CD14-positive monocyte (primary cell): ENCODE data around the gene TTC14. TPM values are rescaled to one million over a fixed set of nuclear protein-coding genes. Genes with fewer than 3 reads are reported as not detected.
"Not testable (repeated sequence)": the region's sequence is repeated elsewhere in the genome, so short reads cannot be mapped to it uniquely, and the experiment has no call there.

Experiments used
- DNase-seq, 3 donors: peaks; one replicate each; pipeline ENCODE4 v3.0.0-alpha.2; 2011 to 2022
- H2AFZ ChIP-seq: 2 replicates; pipeline ENCODE4 v1.6.0; 2012; ENCODE audit warnings: mild to moderate bottlenecking, low read depth, low read length, inconsistent platforms; ENCODE audit not compliant: insufficient read depth, poor library complexity, severe bottlenecking
- H3K27ac ChIP-seq, 2 donors: 1 replicate in 1 of 2; 2 replicates in 1 of 2; pipeline ENCODE4 v1.5.1; 2012 to 2013; ENCODE audit warnings: low read length in 2 of 2, control low read depth in 1 of 2, inconsistent platforms in 1 of 2, low read depth in 1 of 2, mild to moderate bottlenecking in 1 of 2
- H3K27me3 ChIP-seq, 2 donors: one replicate each; pipeline versions ENCODE4 v1.6.0 to v1.6.1; 2011 to 2013; ENCODE audit warnings: low read length in 2 of 2; ENCODE audit not compliant: control insufficient read depth in 2 of 2, insufficient read depth in 2 of 2
- H3K36me3 ChIP-seq, 2 donors: replicated peaks in 1 of 2; 1 replicate in 1 of 2; 2 replicates in 1 of 2; pipeline versions ENCODE4 v1.5.1 to v1.6.1; 2012 to 2013; ENCODE audit warnings: low read length in 2 of 2, control low read depth in 1 of 2, inconsistent platforms in 1 of 2, mild to moderate bottlenecking in 1 of 2; ENCODE audit not compliant: insufficient read depth in 2 of 2, control insufficient read depth in 1 of 2
- H3K4me1 ChIP-seq, 2 donors: 1 replicate in 1 of 2; 2 replicates in 1 of 2; pipeline versions ENCODE4 v1.5.1 to v1.6.1; 2012 to 2013; ENCODE audit warnings: low read length in 2 of 2, control low read depth in 1 of 2, inconsistent platforms in 1 of 2, mild to moderate bottlenecking in 1 of 2, moderate library complexity in 1 of 2; ENCODE audit not compliant: insufficient read depth in 2 of 2, control insufficient read depth in 1 of 2
- H3K4me2 ChIP-seq: replicated peaks from 2 replicates; pipeline ENCODE3; 2012; ENCODE audit warnings: low read length, moderate library complexity, mild to moderate bottlenecking; ENCODE audit not compliant: poor library complexity, severe bottlenecking; ENCODE audit errors: extremely low read depth
- H3K4me3 ChIP-seq, 3 experiments: fragments of 200-600 bp in 1 of 3; sonication (generic) in 1 of 3; replicated peaks in 1 of 3; 1 replicate in 2 of 3; 2 replicates in 1 of 3; pipeline ENCODE4 v1.5.1; 2011 to 2013; ENCODE audit warnings: low read length in 3 of 3, mild to moderate bottlenecking in 3 of 3, control low read depth in 2 of 3, low read depth in 2 of 3, inconsistent platforms in 1 of 3, moderate library complexity in 1 of 3
- H3K79me2 ChIP-seq: 2 replicates; pipeline ENCODE4 v1.6.0; 2012; ENCODE audit warnings: mild to moderate bottlenecking, control low read depth, inconsistent platforms, low read length, moderate library complexity; ENCODE audit not compliant: insufficient read depth
- H3K9ac ChIP-seq: 2 replicates; pipeline ENCODE4 v1.6.0; 2017; ENCODE audit warnings: low read length, mild to moderate bottlenecking; ENCODE audit not compliant: insufficient read depth, poor library complexity, severe bottlenecking
- H3K9me3 ChIP-seq, 2 donors: replicated peaks in 1 of 2; 1 replicate in 1 of 2; 2 replicates in 1 of 2; pipeline versions ENCODE4 v1.5.1 to v1.6.1; 2012 to 2013; ENCODE audit warnings: low read length in 2 of 2, control low read depth in 1 of 2; ENCODE audit not compliant: control insufficient read depth in 1 of 2, insufficient read depth in 1 of 2
- H4K20me1 ChIP-seq: 2 replicates; pipeline ENCODE4 v1.6.0; 2012; ENCODE audit warnings: mild to moderate bottlenecking, low read length, control low read depth, moderate library complexity; ENCODE audit not compliant: insufficient read depth
- H3K27ac Mint-ChIP-seq, 7 donors: one replicate each; pipeline ENCODE4 v1.8.0; 2020; ENCODE audit warnings: mild to moderate bottlenecking in 7 of 7, mixed read lengths in 7 of 7, moderate library complexity in 6 of 7, inconsistent platforms in 2 of 7
- H3K27me3 Mint-ChIP-seq, 3 donors: one replicate each; pipeline ENCODE4 v1.8.0; 2021 to 2022; ENCODE audit warnings: low read depth in 3 of 3, mild to moderate bottlenecking in 3 of 3, mixed read lengths in 3 of 3, moderate library complexity in 3 of 3, inconsistent platforms in 1 of 3
- H3K36me3 Mint-ChIP-seq, 2 donors: one replicate each; pipeline ENCODE4 v1.8.0; 2020; ENCODE audit warnings: mixed read lengths in 2 of 2, inconsistent platforms in 1 of 2, mild to moderate bottlenecking in 1 of 2
- H3K4me1 Mint-ChIP-seq: one replicate; pipeline ENCODE4 v1.8.0; 2020; ENCODE audit warnings: mild to moderate bottlenecking, mixed read lengths
- H3K4me3 Mint-ChIP-seq, 2 donors: one replicate each; pipeline ENCODE4 v1.8.0; 2020; ENCODE audit warnings: mild to moderate bottlenecking in 2 of 2, mixed read lengths in 2 of 2, moderate library complexity in 1 of 2
- H3K9me3 Mint-ChIP-seq, 7 donors: one replicate each; pipeline ENCODE4 v1.8.0; 2020 to 2022; ENCODE audit warnings: mixed read lengths in 7 of 7, mild to moderate bottlenecking in 6 of 7, moderate library complexity in 6 of 7, inconsistent platforms in 2 of 7
- WGBS: methylation state at CpG from one replicate; pipeline ENCODE4 v1.1.5; 2013; ENCODE audit warnings: missing lambda C conversion rate; ENCODE audit not compliant: insufficient coverage; 5-methylcytosine and 5-hydroxymethylcytosine counted together
- intact Hi-C, 2 donors: fragments of 100-400 bp; cut with micrococcal nuclease; formaldehyde crosslinking; loops; one replicate each; pipeline versions ENCODE4 v1.15.0 to v1.15.1; 2023
- polyA plus RNA-seq, 3 donors: library from polyadenylated mRNA; depleted of rRNA in 1 of 3; unstranded in 2 of 3; stranded (reverse) in 1 of 3; fragments of 300-500 nt in 2 of 3; fragments of >200 nt in 1 of 3; fragmentation: Illumina TruSeq in 2 of 3; gene quantifications; 1 replicate in 2 of 3; 2 replicates in 1 of 3; pipeline ENCODE4 v1.2.3, GENCODE V29; 2012 to 2021
- TF ChIP-seq, protein P1 (sequence below): fragments of 200-600 bp; IDR thresholded peaks from one replicate; pipeline ENCODE4 v1.8.0; 2022; ENCODE audit warnings: antibody characterized with exemption, mild to moderate bottlenecking

Gene TTC14
- polyA plus RNA-seq, 3 donors: 18.3 to 40.6 (median 18.9) TPM

DNA sequence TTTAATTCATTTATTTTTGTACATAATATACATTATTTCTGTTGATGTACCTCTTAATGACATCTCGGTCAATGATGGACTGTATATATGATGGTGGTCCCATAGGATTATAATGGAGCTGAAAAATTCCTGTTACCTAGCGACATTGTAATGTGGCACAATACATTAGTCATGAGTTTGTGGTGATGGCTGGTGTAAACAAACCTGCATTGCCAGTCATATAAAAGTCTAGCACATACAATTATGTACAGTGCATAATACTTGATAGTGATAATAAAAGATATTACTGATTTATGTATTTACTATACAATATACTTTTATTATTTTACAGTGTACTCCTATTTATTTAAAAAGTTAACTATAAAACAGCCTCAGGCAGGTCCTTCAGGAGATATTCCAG lies 15.1 kb downstream of the TTC14 start:
- intact Hi-C loops: no loop called here
- H3K36me3 ChIP-seq: peaks cover 13 to 30% of the 10 kb centered on the region in 2 donors
- Mint-ChIP-seq H3K4me3 (no peak overlapping the region), H3K27me3 (no peaks in the 10 kb centered on the region), H3K4me1 (no peaks in the 10 kb centered on the region), H3K36me3 (peaks cover 22 to 24% of the 10 kb centered on the region in 2 donors), H3K9me3 (peaks cover 0 to 7% (median 0%) of the 10 kb centered on the region in 7 donors), H3K27ac (no peak overlapping the region)
- no peaks in the 10 kb centered on the region for H4K20me1 ChIP-seq
- no CpG with 5 or more reads among the region's 2 CpGs for WGBS
- no peaks in the 10 kb centered on the region for H3K27me3 ChIP-seq
- no peak overlapping the region for H3K9ac ChIP-seq
- H3K27ac ChIP-seq: no peak overlapping the region
- H3K9me3 ChIP-seq: no peaks in the 10 kb centered on the region
- H3K79me2 ChIP-seq: no peaks in the 10 kb centered on the region
- TF ChIP-seq, protein P1, sequence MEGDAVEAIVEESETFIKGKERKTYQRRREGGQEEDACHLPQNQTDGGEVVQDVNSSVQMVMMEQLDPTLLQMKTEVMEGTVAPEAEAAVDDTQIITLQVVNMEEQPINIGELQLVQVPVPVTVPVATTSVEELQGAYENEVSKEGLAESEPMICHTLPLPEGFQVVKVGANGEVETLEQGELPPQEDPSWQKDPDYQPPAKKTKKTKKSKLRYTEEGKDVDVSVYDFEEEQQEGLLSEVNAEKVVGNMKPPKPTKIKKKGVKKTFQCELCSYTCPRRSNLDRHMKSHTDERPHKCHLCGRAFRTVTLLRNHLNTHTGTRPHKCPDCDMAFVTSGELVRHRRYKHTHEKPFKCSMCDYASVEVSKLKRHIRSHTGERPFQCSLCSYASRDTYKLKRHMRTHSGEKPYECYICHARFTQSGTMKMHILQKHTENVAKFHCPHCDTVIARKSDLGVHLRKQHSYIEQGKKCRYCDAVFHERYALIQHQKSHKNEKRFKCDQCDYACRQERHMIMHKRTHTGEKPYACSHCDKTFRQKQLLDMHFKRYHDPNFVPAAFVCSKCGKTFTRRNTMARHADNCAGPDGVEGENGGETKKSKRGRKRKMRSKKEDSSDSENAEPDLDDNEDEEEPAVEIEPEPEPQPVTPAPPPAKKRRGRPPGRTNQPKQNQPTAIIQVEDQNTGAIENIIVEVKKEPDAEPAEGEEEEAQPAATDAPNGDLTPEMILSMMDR: no peak
- no peak for DNase-seq
- H3K4me3 ChIP-seq: no peak overlapping the region
- H3K4me2 ChIP-seq: no peak overlapping the region
- H2AFZ ChIP-seq: no peak overlapping the region
- H3K4me1 ChIP-seq: no peaks in the 10 kb centered on the region

DNA sequence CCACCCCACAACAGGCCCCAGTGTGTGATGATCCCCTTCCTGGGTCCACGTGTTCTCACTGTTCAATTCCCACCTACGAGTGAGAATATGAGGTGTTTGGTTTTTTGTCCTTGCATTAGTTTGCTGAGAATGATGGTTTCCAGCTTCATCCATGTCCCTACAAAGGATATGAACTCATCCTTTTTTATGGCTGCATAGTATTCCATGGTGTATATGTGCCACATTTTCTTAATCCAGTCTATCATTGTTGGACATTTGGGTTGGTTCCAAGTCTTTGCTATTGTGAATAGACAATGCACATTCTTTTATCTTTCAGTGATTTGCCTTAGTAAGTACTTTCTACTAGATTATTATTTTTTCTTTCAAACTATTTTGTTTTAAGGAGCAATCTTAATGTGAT lies 16.6 kb downstream of the TTC14 start:
- H3K79me2 ChIP-seq, H3K27me3 Mint-ChIP-seq, DNase-seq, H3K27ac ChIP-seq, H3K27me3 ChIP-seq, H3K4me1 Mint-ChIP-seq, H3K4me2 ChIP-seq, H4K20me1 ChIP-seq, H2AFZ ChIP-seq, H3K9ac ChIP-seq, H3K9me3 ChIP-seq, H3K4me3 ChIP-seq, H3K4me1 ChIP-seq, intact Hi-C loops, H3K27ac Mint-ChIP-seq, H3K4me3 Mint-ChIP-seq: not testable (repeated sequence)
- Mint-ChIP-seq H3K9me3 (peaks cover 0 to 12% (median 5%) of the 10 kb centered on the region in 7 donors), H3K36me3 (peaks cover 13 to 17% of the 10 kb centered on the region in 2 donors)
- WGBS: no CpG with 5 or more reads among the region's 2 CpGs
- peaks cover 0 to 15% of the 10 kb centered on the region in 2 donors for H3K36me3 ChIP-seq
